K562 (cell line): ENCODE measurements around the gene MYO10. TPM values are rescaled to one million over a fixed set of nuclear protein-coding genes. Genes with fewer than 3 reads are reported as not detected.

ENCODE experiments used
- ATAC-seq: fragments of 200-7000 bp; cut with Tn5 transposase; 3 replicates; pipeline ENCODE4 v1.9.1; 2020; ENCODE audit warnings: moderate library complexity
- BruUV-seq: library from RNA; stranded (reverse); fragments of 400-500 nt; replicated peaks from 2 replicates; lab custom pipeline; 2021; lab: Mats Ljungman, UMichigan
- CTCF ChIA-PET: fragments of 300-600 bp; formaldehyde crosslinking; extraction: SDS; loops from one replicate; lab custom pipeline; 2021; ENCODE audit warnings: low intra/inter-chr PET ratio; lab: Yijun Ruan, JAX
- POLR2A ChIA-PET: fragments of 300-600, 350-650 bp; sonication (Branson Sonifier 250); formaldehyde crosslinking; extraction: SDS; loops from one replicate; lab custom pipeline; 2021; ENCODE audit warnings: antibody characterized with exemption, inconsistent platforms; lab: Yijun Ruan, JAX
- DNase-seq, 4 experiments: peaks; one replicate each; pipeline versions ENCODE4 v3.0.0 to v3.0.0-alpha.2; 2011 to 2018; ENCODE audit warnings: low spot score in 3 of 4, mixed read lengths in 3 of 4; ENCODE audit errors: extremely low read depth in 1 of 4
- FAIRE-seq: peaks from 2 replicates; lab custom pipeline; 2011; peaks lifted over from hg19 to GRCh38; lab: Jason Lieb, UNC
- H2AFZ ChIP-seq: 2 replicates; pipeline ENCODE4 v1.6.0; 2011; ENCODE audit warnings: low read depth, low read length, control low read depth, inconsistent platforms
- H3K27ac ChIP-seq: fragments of 200-600 bp; 3 replicates; pipeline ENCODE4 v1.8.0; 2011; ENCODE audit warnings: low read depth, mild to moderate bottlenecking, control low read depth, inconsistent platforms, low read length, moderate library complexity, mixed read lengths; ENCODE audit errors: extremely low read depth
- H3K27me3 ChIP-seq, 2 experiments: fragments of 300-600 bp in 1 of 2; 2 replicates in 1 of 2; 3 replicates in 1 of 2; pipeline versions ENCODE4 v1.6.0 to v1.8.0; 2011; ENCODE audit warnings: inconsistent platforms in 2 of 2, low read length in 2 of 2, mild to moderate bottlenecking in 1 of 2, mixed read lengths in 1 of 2, moderate library complexity in 1 of 2; ENCODE audit not compliant: control insufficient read depth in 2 of 2, insufficient read depth in 2 of 2
- H3K36me3 ChIP-seq: fragments of 300-600 bp; 3 replicates; pipeline ENCODE4 v1.8.0; 2011; ENCODE audit warnings: mild to moderate bottlenecking, low read length, inconsistent platforms; ENCODE audit not compliant: control insufficient read depth, insufficient read depth
- H3K4me1 ChIP-seq, 2 experiments: fragments of 200-600 bp in 1 of 2; replicated peaks in 1 of 2; 2 replicates in 1 of 2; 3 replicates in 1 of 2; pipeline versions ENCODE4 v1.5.1 to v1.8.0; 2011; ENCODE audit warnings: inconsistent platforms in 2 of 2, low read length in 2 of 2, mild to moderate bottlenecking in 1 of 2, mixed read lengths in 1 of 2, moderate library complexity in 1 of 2; ENCODE audit not compliant: control insufficient read depth in 2 of 2, insufficient read depth in 2 of 2
- H3K4me2 ChIP-seq: 2 replicates; pipeline ENCODE4 v1.6.1; 2011; ENCODE audit warnings: low read length, control low read depth, inconsistent platforms, mixed read lengths; ENCODE audit not compliant: insufficient read depth
- H3K4me3 ChIP-seq: fragments of 200-600 bp; sonication (generic), shearing (Covaris generic); 2 replicates; pipeline ENCODE4 v1.5.1; 2016; ENCODE audit warnings: control low read depth, inconsistent platforms
- H3K79me2 ChIP-seq: fragments of 200-600 bp; 3 replicates; pipeline ENCODE4 v1.8.0; 2011; ENCODE audit warnings: low read length, inconsistent platforms; ENCODE audit not compliant: control insufficient read depth, insufficient read depth
- H3K9ac ChIP-seq, 2 experiments: 2 replicates each; pipeline versions ENCODE4 v1.6.0 to v1.6.1; 2011; ENCODE audit warnings: low read depth in 2 of 2, low read length in 2 of 2, control low read depth in 1 of 2, inconsistent platforms in 1 of 2, mild to moderate bottlenecking in 1 of 2, mixed read lengths in 1 of 2; ENCODE audit not compliant: insufficient read depth in 1 of 2
- H3K9me1 ChIP-seq: one replicate; pipeline ENCODE4 v1.6.0; 2011; ENCODE audit warnings: inconsistent platforms, mild to moderate bottlenecking, low read length, moderate library complexity; ENCODE audit not compliant: control insufficient read depth, insufficient read depth
- H3K9me3 ChIP-seq: replicated peaks from 2 replicates; pipeline ENCODE4 v1.5.1; 2011; ENCODE audit warnings: low read depth, low read length, inconsistent platforms; ENCODE audit not compliant: control insufficient read depth, insufficient read depth
- H4K20me1 ChIP-seq: replicated peaks from 2 replicates; pipeline ENCODE4 v1.6.1; 2011; ENCODE audit warnings: low read length, inconsistent platforms, mixed read lengths; ENCODE audit not compliant: control insufficient read depth, insufficient read depth
- ARID1B ChIP-seq: fragments of 450-650 bp; IDR thresholded peaks from 2 replicates; pipeline ENCODE4 v1.6.1; 2016; ENCODE audit warnings: antibody characterized with exemption, mild to moderate bottlenecking, inconsistent platforms
- CBFA2T3 ChIP-seq: fragments of 450-650 bp; IDR thresholded peaks from 2 replicates; pipeline ENCODE4 v1.6.1; 2017
- CBFB ChIP-seq: sonication (generic); formaldehyde crosslinking; IDR thresholded peaks from 2 replicates; pipeline ENCODE4 v1.4.0; 2020; ENCODE audit warnings: mild to moderate bottlenecking, missing genetic modification reagents
- CBX3 ChIP-seq, 2 experiments: IDR thresholded peaks; 1 replicate in 1 of 2; 2 replicates in 1 of 2; pipeline ENCODE4 v1.6.1; 2012; ENCODE audit warnings: inconsistent platforms in 2 of 2, low read length in 2 of 2, borderline replicate concordance in 1 of 2, control low read depth in 1 of 2
- CBX8 ChIP-seq: fragments of 200-600 bp; sonication (generic); IDR thresholded peaks from 2 replicates; pipeline ENCODE4 v1.6.1; 2012; ENCODE audit warnings: borderline replicate concordance, mixed run types, low read depth, mild to moderate bottlenecking, moderate library complexity, mixed read lengths, low read length, control low read depth, inconsistent platforms; ENCODE audit not compliant: poor library complexity, severe bottlenecking; ENCODE audit errors: extremely low read depth
- ELF2 ChIP-seq: fragments of 250-450 bp; sonication (Bioruptor Pico); IDR thresholded peaks from 2 replicates; pipeline ENCODE4 v1.5.0; 2021; ENCODE audit warnings: mild to moderate bottlenecking
- ID3 ChIP-seq, 2 experiments: fragments of 250-450 bp in 1 of 2; fragments of 450-650 bp in 1 of 2; sonication (Bioruptor Pico) in 1 of 2; IDR thresholded peaks; 2 replicates each; pipeline versions ENCODE4 v1.6.1 to v1.8.0; 2016 to 2021; ENCODE audit warnings: mild to moderate bottlenecking in 2 of 2, moderate library complexity in 2 of 2, missing compliant biosample characterization in 1 of 2, missing genetic modification characterization in 1 of 2
- KLF10 ChIP-seq: fragments of 250-450 bp; sonication (Bioruptor Pico); IDR thresholded peaks from 2 replicates; pipeline ENCODE4 v1.6.1; 2021; ENCODE audit warnings: matching md5 sums
- PBX2 ChIP-seq, 2 experiments: IDR thresholded peaks in 1 of 2; conservative IDR thresholded peaks in 1 of 2; 2 replicates each; pipeline ENCODE4 v1.6.1; 2016; ENCODE audit warnings: low read depth in 2 of 2, mild to moderate bottlenecking in 1 of 2, missing compliant biosample characterization in 1 of 2, missing genetic modification characterization in 1 of 2, moderate library complexity in 1 of 2
- POLR2AphosphoS2 ChIP-seq: IDR thresholded peaks from 2 replicates; pipeline ENCODE4 v1.6.1; 2012; ENCODE audit warnings: low read length, improper control_type of control experiment
- PPARD ChIP-seq: fragments of 250-450 bp; sonication (Bioruptor Pico); IDR thresholded peaks from 2 replicates; pipeline ENCODE4 v1.8.0; 2022; ENCODE audit warnings: inconsistent platforms, mild to moderate bottlenecking, moderate library complexity
- RBM15 ChIP-seq: fragments of 200-400 bp; formaldehyde crosslinking; IDR thresholded peaks from 2 replicates; pipeline ENCODE4 v1.6.1; 2018; ENCODE audit warnings: mild to moderate bottlenecking, low read length, moderate library complexity; ENCODE audit not compliant: insufficient read depth
- ZFX ChIP-seq: sonication (generic); formaldehyde crosslinking; IDR thresholded peaks from 2 replicates; pipeline ENCODE4 v1.8.0; 2022; ENCODE audit warnings: mild to moderate bottlenecking, missing genetic modification reagents, moderate library complexity
- ZMIZ1 ChIP-seq, 2 experiments: fragments of 150-350 bp in 1 of 2; IDR thresholded peaks; 2 replicates each; pipeline ENCODE4 v1.6.1; 2012 to 2016; ENCODE audit warnings: low read depth in 2 of 2, low read length in 2 of 2, mild to moderate bottlenecking in 1 of 2, moderate library complexity in 1 of 2
- ZNF212 ChIP-seq: fragments of 450-650 bp; formaldehyde crosslinking; IDR thresholded peaks from 2 replicates; pipeline ENCODE4 v1.4.0; 2020; ENCODE audit warnings: mild to moderate bottlenecking
- ZNF79 ChIP-seq: fragments of 250-450 bp; sonication (Bioruptor Pico); IDR thresholded peaks from 2 replicates; pipeline ENCODE4 v1.4.0; 2020; ENCODE audit warnings: low read depth, mild to moderate bottlenecking, moderate library complexity
- whole genome bisulfite sequencing: fragments of 100-300 bp; shearing (Covaris generic); methylation state at CpG from one replicate; pipeline ENCODE4 v1.1.6; 2016; ENCODE audit warnings: low coverage, mixed read lengths; ENCODE audit not compliant: insufficient coverage; ENCODE audit errors: missing lambda C conversion rate; 5-methylcytosine and 5-hydroxymethylcytosine counted together
- in situ Hi-C: fragments of 300-500 bp; cut with MboI; formaldehyde crosslinking; loops from 4 replicates; pipeline ENCODE4 v1.15.0; 2018; ENCODE audit warnings: inconsistent platforms, mixed read lengths
- intact Hi-C: fragments of 100-400 bp; cut with micrococcal nuclease; formaldehyde crosslinking; loops from 2 replicates; pipeline ENCODE4 v1.14.2; 2022
- polyA plus RNA-seq, 8 experiments: library from polyadenylated mRNA; depleted of rRNA in 4 of 8; stranded (reverse) in 5 of 8; unstranded in 3 of 8; fragments of >200 nt; fragmentation: Nextera tagmentation in 2 of 8; fragmentation: Illumina TruSeq in 1 of 8; extraction: Ambion mirVana in 2 of 8; extraction: Trizol in 1 of 8; gene quantifications; 2 replicates each; pipeline versions ENCODE4 v1.2.1 to v1.2.3, GENCODE V29; 2011 to 2014; ENCODE audit warnings: inconsistent platforms in 1 of 8, missing spikeins in 1 of 8
- total RNA-seq, 7 experiments: library from RNA; depleted of rRNA in 6 of 7; stranded (reverse); fragments of >200 nt in 6 of 7; fragmentation: Illumina TruSeq in 2 of 7; extraction: Trizol in 2 of 7; gene quantifications; 2 replicates each; pipeline versions ENCODE4 v1.2.1 to v1.2.3, GENCODE V29; 2011 to 2021; ENCODE audit warnings: low replicate concordance in 1 of 7

MYO10 gene
- total and polyA plus RNA-seq, 9 of the 15 experiments (the other 6 are each of a cell fraction or from before 2014, with no cell fraction given): 0.04 to 0.24 TPM; not detected in 7

GRCh38 chr5:16754601-16755000 is 181.5 kb downstream of the MYO10 start:
- TF ChIP-seq CBFB (no peak), ELF2 (CRISPR knock-in tag) (no peak), CBFA2T3 (no peak), ZNF212 (CRISPR knock-in tag) (no peak), KLF10 (no peak), ZFX (no peak), RBM15 (no peak), PBX2 (CRISPR knock-in tag; IDR thresholded peaks at IDR 0.05; ENCODE audit: low read depth) (no peak), PBX2 (tag; conservative IDR thresholded peaks at IDR 0.05; ENCODE audit: low read depth) (no peak), POLR2AphosphoS2 (no peak), PPARD (CRISPR knock-in tag) (no peak), ZMIZ1 (IDR thresholded peaks at IDR 0.05; ENCODE audit: low read depth in 2 of 2, low read length in 2 of 2) (no peak), CBX3 (IDR thresholded peaks at IDR 0.05; ENCODE audit: borderline replicate concordance in 1 of 2, low read length in 2 of 2) (no peak), CBX8 (no peak), ID3 (CRISPR knock-in tag; IDR thresholded peaks at IDR 0.05) (no peak), ID3 (tag; IDR thresholded peaks at IDR 0.05) (no peak), ARID1B (no peak), ZNF79 (CRISPR knock-in tag) (no peak)
- H3K4me3 ChIP-seq: no peak overlapping the region
- no peaks in the 10 kb centered on the region for H3K36me3 ChIP-seq
- H3K4me1 ChIP-seq: no peaks in the 10 kb centered on the region
- no peak overlapping the region for H3K27ac ChIP-seq
- in situ Hi-C loops: no loop called here
- ChIA-PET POLR2A (interaction anchor here (0.6 to 1.0 kb wide), 2 partner anchors 10 to 14 kb away, joined by 3 to 4 read pairs; no protein-coding TSS in a partner anchor), CTCF (no interaction called here)
- BruUV-seq: no TSS peak
- WGBS: 3% methylated on average over 3 of the region's 3 CpGs
- H2AFZ ChIP-seq: no peak overlapping the region
- H4K20me1 ChIP-seq: no peaks in the 10 kb centered on the region
- no peak for FAIRE-seq
- ATAC-seq: no peak
- H3K9me3 ChIP-seq: no peaks in the 10 kb centered on the region
- intact Hi-C loops: no loop called here
- no peaks in the 10 kb centered on the region for H3K9me1 ChIP-seq
- DNase-seq: no peak
- H3K4me2 ChIP-seq: no peak overlapping the region
- peaks cover 3 to 13% of the 10 kb centered on the region in 2 experiments; a peak in 3 of 5 replicates for H3K27me3 ChIP-seq
- H3K9ac ChIP-seq: no peak overlapping the region
- no peaks in the 10 kb centered on the region for H3K79me2 ChIP-seq
